H1 (cell line): ENCODE measurements around the gene NKAIN2. TPM values are rescaled to one million over a fixed set of nuclear protein-coding genes. Genes with fewer than 3 reads are reported as not detected.

Experiments
- CTCF ChIA-PET: fragments of 300-600 bp; sonication (Branson Sonifier 250); formaldehyde crosslinking; loops from one replicate; lab custom pipeline; 2021; ENCODE audit not compliant: partially characterized antibody; lab: Charles Lee
- POLR2A ChIA-PET: fragments of 300-600 bp; sonication (Branson Sonifier 250); formaldehyde crosslinking; loops from one replicate; lab custom pipeline; 2021; ENCODE audit warnings: inconsistent platforms; ENCODE audit not compliant: partially characterized antibody; lab: Charles Lee
- DNase-seq, 2 experiments: peaks; one replicate each; pipeline versions ENCODE4 v3.0.0 to v3.0.0-alpha.2; 2010 to 2022; ENCODE audit warnings: low spot score in 2 of 2, low read depth in 1 of 2, mixed read lengths in 1 of 2
- FAIRE-seq: peaks from 2 replicates; lab custom pipeline; 2011; peaks lifted over from hg19 to GRCh38; lab: Jason Lieb, UNC
- H2AFZ ChIP-seq: 2 replicates; pipeline ENCODE4 v1.8.1; 2012; ENCODE audit warnings: low read length, inconsistent platforms
- H2AK5ac ChIP-seq: 2 replicates; pipeline ENCODE4 v1.6.1; 2013; ENCODE audit warnings: low read depth, low read length
- H2BK120ac ChIP-seq: replicated peaks from 2 replicates; pipeline ENCODE3; 2013; ENCODE audit warnings: low read depth, low read length, inconsistent platforms
- H2BK12ac ChIP-seq: 2 replicates; pipeline ENCODE4 v1.6.1; 2013; ENCODE audit warnings: low read depth, low read length
- H2BK15ac ChIP-seq: 2 replicates; pipeline ENCODE4 v1.6.1; 2013; ENCODE audit warnings: low read length
- H2BK20ac ChIP-seq: 2 replicates; pipeline ENCODE4 v1.6.1; 2013; ENCODE audit warnings: low read length
- H2BK5ac ChIP-seq: 2 replicates; pipeline ENCODE4 v1.6.1; 2013; ENCODE audit warnings: low read depth, low read length
- H3K14ac ChIP-seq: 2 replicates; pipeline ENCODE4 v1.6.1; 2013; ENCODE audit warnings: inconsistent platforms; ENCODE audit not compliant: insufficient read length
- H3K18ac ChIP-seq: 2 replicates; pipeline ENCODE4 v1.6.1; 2013; ENCODE audit warnings: low read length; ENCODE audit errors: extremely low read depth
- H3K23ac ChIP-seq: 2 replicates; pipeline ENCODE4 v1.6.1; 2013; ENCODE audit warnings: inconsistent platforms; ENCODE audit not compliant: insufficient read length
- H3K23me2 ChIP-seq: 2 replicates; pipeline ENCODE4 v1.6.1; 2013; ENCODE audit warnings: low read depth, low read length
- H3K27ac ChIP-seq: 2 replicates; pipeline ENCODE4 v1.6.1; 2011; ENCODE audit warnings: low read depth, low read length, inconsistent platforms
- H3K27me3 ChIP-seq, 4 experiments: replicated peaks in 1 of 4; 1 replicate in 1 of 4; 2 replicates in 3 of 4; pipeline versions ENCODE4 v1.6.1 to v1.8.1; 2011 to 2013; ENCODE audit warnings: low read length in 3 of 4, mild to moderate bottlenecking in 3 of 4, inconsistent platforms in 2 of 4, mixed read lengths in 2 of 4, moderate library complexity in 1 of 4; ENCODE audit not compliant: control insufficient read depth in 3 of 4, insufficient read depth in 3 of 4; ENCODE audit errors: extremely low read depth in 1 of 4
- H3K36me3 ChIP-seq, 4 experiments: 2 replicates each; pipeline versions ENCODE4 v1.6.1 to v1.8.1; 2011 to 2013; ENCODE audit warnings: mild to moderate bottlenecking in 4 of 4, low read length in 3 of 4, moderate library complexity in 2 of 4, control low read depth in 1 of 4, inconsistent platforms in 1 of 4; ENCODE audit not compliant: insufficient read depth in 4 of 4, control insufficient read depth in 2 of 4
- H3K4ac ChIP-seq: replicated peaks from 2 replicates; pipeline ENCODE3; 2013; ENCODE audit warnings: low read length, low read depth, mixed read lengths, inconsistent platforms; ENCODE audit not compliant: insufficient read length
- H3K4me1 ChIP-seq, 4 experiments: replicated peaks in 1 of 4; 1 replicate in 1 of 4; 2 replicates in 3 of 4; pipeline versions ENCODE4 v1.6.1 to v1.8.1; 2011 to 2013; ENCODE audit warnings: low read length in 3 of 4, inconsistent platforms in 2 of 4, mixed read lengths in 1 of 4; ENCODE audit not compliant: insufficient read depth in 4 of 4, control insufficient read depth in 3 of 4
- H3K4me2 ChIP-seq, 2 experiments: 2 replicates each; pipeline versions ENCODE4 v1.6.1 to v1.8.1; 2011 to 2013; ENCODE audit warnings: low read depth in 2 of 2, low read length in 2 of 2, control low read depth in 1 of 2, inconsistent platforms in 1 of 2, mild to moderate bottlenecking in 1 of 2; ENCODE audit not compliant: insufficient read depth in 1 of 2
- H3K4me3 ChIP-seq, 4 experiments: fragments of 200-600, 300-600 bp in 1 of 4; sonication (generic), shearing (Covaris generic), sonication (Bioruptor Twin) in 1 of 4; 2 replicates each; pipeline versions ENCODE4 v1.5.1 to v1.8.1; 2011 to 2016; ENCODE audit warnings: low read length in 4 of 4, low read depth in 3 of 4, control low read depth in 2 of 4, inconsistent platforms in 2 of 4, mild to moderate bottlenecking in 2 of 4, mixed read lengths in 1 of 4, moderate library complexity in 1 of 4; ENCODE audit not compliant: insufficient read depth in 2 of 4; ENCODE audit errors: extremely low read depth in 1 of 4
- H3K56ac ChIP-seq: replicated peaks from 2 replicates; pipeline ENCODE3; 2013; ENCODE audit warnings: low read depth, mild to moderate bottlenecking, mixed read lengths, low read length, inconsistent platforms; ENCODE audit not compliant: insufficient read length
- H3K79me1 ChIP-seq: 2 replicates; pipeline ENCODE4 v1.6.1; 2013; ENCODE audit warnings: low read depth, low read length, control low read depth
- H3K79me2 ChIP-seq, 2 experiments: 2 replicates each; pipeline versions ENCODE4 v1.6.1 to v1.8.1; 2012 to 2013; ENCODE audit warnings: low read length in 2 of 2, mild to moderate bottlenecking in 2 of 2, inconsistent platforms in 1 of 2; ENCODE audit not compliant: insufficient read depth in 2 of 2, control insufficient read depth in 1 of 2
- H3K9ac ChIP-seq, 4 experiments: replicated peaks in 1 of 4; 1 replicate in 1 of 4; 2 replicates in 3 of 4; pipeline versions ENCODE4 v1.6.1 to v1.8.1; 2011 to 2013; ENCODE audit warnings: low read depth in 3 of 4, low read length in 3 of 4, control low read depth in 2 of 4, mild to moderate bottlenecking in 2 of 4, moderate library complexity in 2 of 4, inconsistent platforms in 1 of 4; ENCODE audit errors: extremely low read depth in 1 of 4
- H3K9me3 ChIP-seq, 2 experiments: 2 replicates each; pipeline versions ENCODE4 v1.6.1 to v1.8.1; 2012 to 2013; ENCODE audit warnings: mild to moderate bottlenecking in 2 of 2, moderate library complexity in 2 of 2, control low read depth in 1 of 2, inconsistent platforms in 1 of 2, low read depth in 1 of 2, low read length in 1 of 2, mixed read lengths in 1 of 2; ENCODE audit not compliant: insufficient read depth in 2 of 2
- H4K20me1 ChIP-seq, 2 experiments: replicated peaks in 1 of 2; 2 replicates each; pipeline versions ENCODE3 to v1.8.1; 2011 to 2013; ENCODE audit warnings: inconsistent platforms in 2 of 2, low read length in 2 of 2, mild to moderate bottlenecking in 1 of 2; ENCODE audit not compliant: insufficient read depth in 2 of 2, control insufficient read depth in 1 of 2
- H4K5ac ChIP-seq: 2 replicates; pipeline ENCODE4 v1.6.1; 2013; ENCODE audit warnings: low read length, low read depth, mixed read lengths, inconsistent platforms; ENCODE audit not compliant: insufficient read length
- H4K8ac ChIP-seq: 2 replicates; pipeline ENCODE4 v1.8.0; 2013; ENCODE audit warnings: mild to moderate bottlenecking, moderate library complexity, low read length, inconsistent platforms; ENCODE audit not compliant: insufficient read depth; ENCODE audit errors: extremely low read depth
- H4K91ac ChIP-seq: replicated peaks from 2 replicates; pipeline ENCODE3; 2013; ENCODE audit warnings: low read length, mixed read lengths, inconsistent platforms; ENCODE audit not compliant: insufficient read length
- CHD1 ChIP-seq: IDR thresholded peaks from 2 replicates; pipeline ENCODE4 v1.6.1; 2012; ENCODE audit warnings: low read depth, low read length, improper control_type of control experiment
- MAFK ChIP-seq: IDR thresholded peaks from 2 replicates; pipeline ENCODE4 v1.6.1; 2012; ENCODE audit warnings: low read depth, mild to moderate bottlenecking, improper control_type of control experiment, low read length
- SP1 ChIP-seq: IDR thresholded peaks from 2 replicates; pipeline ENCODE4 v1.6.1; 2011; ENCODE audit warnings: low read depth, low read length
- USF2 ChIP-seq: IDR thresholded peaks from 2 replicates; pipeline ENCODE4 v1.6.1; 2011; ENCODE audit warnings: low read length, improper control_type of control experiment
- polyA plus RNA-seq, 7 experiments: library from polyadenylated mRNA; depleted of rRNA in 3 of 7; stranded (reverse) in 5 of 7; unstranded in 2 of 7; fragments of >200 nt in 5 of 7; fragments of 200-250 nt in 2 of 7; gene quantifications; 1 replicate in 5 of 7; 2 replicates in 1 of 7; 4 replicates in 1 of 7; pipeline versions ENCODE4 v1.2.1 to v1.2.3, GENCODE V29; 2011 to 2013; ENCODE audit warnings: missing spikeins in 2 of 7, mixed read lengths in 2 of 7
- total RNA-seq: library from RNA; stranded (reverse); fragmentation: NEBNext Ultra II Directional; extraction: Animal tissue kit (Norgen Biotek cat#: 25700); gene quantifications from 2 replicates; pipeline ENCODE4 v1.2.1, GENCODE V29; 2021

NKAIN2 gene
- total and polyA plus RNA-seq, 2 of the 8 experiments (the other 6 are each of a cell fraction or from before 2014, with no cell fraction given): 0.20 to 0.34 TPM

DNA sequence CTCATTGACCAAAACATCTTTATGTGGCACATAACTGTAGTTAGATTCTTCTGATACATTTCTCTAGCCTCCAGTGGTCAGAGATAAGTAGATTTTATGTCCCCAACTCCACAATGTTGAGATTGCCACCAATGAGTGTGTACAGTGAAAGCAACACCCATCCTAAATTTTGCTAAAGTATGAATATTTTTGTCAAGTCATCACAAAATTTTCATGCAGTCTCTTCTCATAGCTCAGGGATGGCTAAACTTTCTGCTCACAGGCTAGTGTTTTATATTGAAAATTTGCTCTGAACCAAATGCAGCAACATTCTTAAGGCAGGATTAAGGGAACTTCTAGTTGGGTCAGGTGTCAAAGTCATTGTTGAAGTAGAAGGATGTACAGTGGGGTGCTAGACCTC lies 203.6 kb downstream of the NKAIN2 start:
- Histone ChIP-seq H3K27ac (no peak overlapping the region), H3K9ac (no peak overlapping the region), H2BK15ac (no peak overlapping the region), H3K4ac (no peak overlapping the region), H2BK120ac (no peak overlapping the region), H3K18ac (no peak overlapping the region), H3K23me2 (no peaks in the 10 kb centered on the region), H4K91ac (no peak overlapping the region), H4K5ac (no peak overlapping the region), H2BK20ac (no peak overlapping the region), H2BK12ac (no peak overlapping the region), H4K8ac (no peak overlapping the region), H3K79me2 (no peaks in the 10 kb centered on the region), H3K9me3 (no peaks in the 10 kb centered on the region), H3K4me1 (peaks cover 0 to 2% (median under 1%) of the 10 kb centered on the region in 4 experiments; a peak in 1 of 7 replicates), H2BK5ac (no peak overlapping the region), H2AK5ac (no peak overlapping the region), H2AFZ (no peak overlapping the region), H3K79me1 (no peaks in the 10 kb centered on the region), H3K27me3 (no peaks in the 10 kb centered on the region), H3K4me2 (no peak overlapping the region), H3K36me3 (no peaks in the 10 kb centered on the region), H4K20me1 (no peaks in the 10 kb centered on the region), H3K4me3 (no peak overlapping the region), H3K14ac (no peak overlapping the region), H3K23ac (no peak overlapping the region), H3K56ac (no peak overlapping the region)
- DNase-seq: no peak
- TF ChIP-seq CHD1: no peak
- TF ChIP-seq MAFK: peak; percentile 53; the same call in 1 of the 2 replicates
- TF ChIP-seq SP1: no peak
- TF ChIP-seq USF2: no peak
- ChIA-PET POLR2A (no interaction called here), CTCF (interaction anchor here (1.7 kb wide), 1 partner anchor 41 kb away, joined by 3 read pairs; no protein-coding TSS in a partner anchor)
- no peak for FAIRE-seq
